GM12878 (cell line): ENCODE data around the gene SGSM2. TPM values are rescaled to one million over a fixed set of nuclear protein-coding genes. Genes with fewer than 3 reads are reported as not detected.

Experiments
- ATAC-seq: fragments of 200-7000 bp; cut with Tn5 transposase; 3 replicates; pipeline ENCODE4 v1.9.1; 2020; ENCODE audit warnings: mild to moderate bottlenecking, moderate library complexity
- BruUV-seq: library from RNA; stranded (reverse); fragments of 400-500 nt; replicated peaks from 2 replicates; lab custom pipeline; 2021; lab: Mats Ljungman, UMichigan
- CTCF ChIA-PET: fragments of 300-600 bp; sonication (Branson Sonifier 250); formaldehyde crosslinking; extraction: SDS; loops from one replicate; lab custom pipeline; 2021; ENCODE audit warnings: inconsistent platforms; lab: Yijun Ruan, JAX
- POLR2A ChIA-PET: fragments of 350-600 bp; formaldehyde crosslinking; extraction: SDS; loops from one replicate; lab custom pipeline; 2021; ENCODE audit warnings: inconsistent platforms; lab: Charles Lee
- RAD21 ChIA-PET: fragments of 300-600 bp; sonication (Branson Sonifier 250); formaldehyde crosslinking; loops from one replicate; lab custom pipeline; 2023; ENCODE audit warnings: antibody characterized with exemption; ENCODE audit not compliant: unreplicated experiment; lab: Charles Lee
- SMC1A ChIA-PET: fragments of 300-600 bp; sonication (Branson Sonifier 250); formaldehyde crosslinking; loops from one replicate; lab custom pipeline; 2023; ENCODE audit not compliant: unreplicated experiment, uncharacterized antibody; lab: Charles Lee
- DNase-seq: peaks from one replicate; pipeline ENCODE4 v3.0.0-alpha.2; 2011; ENCODE audit warnings: low read depth, low spot score
- FAIRE-seq: peaks from 3 replicates; lab custom pipeline; 2011; peaks lifted over from hg19 to GRCh38; lab: Jason Lieb, UNC
- H2AFZ ChIP-seq: 2 replicates; pipeline ENCODE4 v1.6.0; 2011; ENCODE audit warnings: low read depth, low read length, control low read depth; ENCODE audit not compliant: control insufficient read depth
- H3K27ac ChIP-seq: 2 replicates; pipeline ENCODE4 v1.5.1; 2011; ENCODE audit warnings: control low read depth; ENCODE audit not compliant: control insufficient read depth, insufficient read depth
- H3K27me3 ChIP-seq, 2 experiments: replicated peaks in 1 of 2; 2 replicates each; pipeline versions ENCODE4 v1.6.0 to v1.6.1; 2011; ENCODE audit warnings: low read length in 1 of 2; ENCODE audit not compliant: control insufficient read depth in 2 of 2, insufficient read depth in 2 of 2
- H3K36me3 ChIP-seq, 2 experiments: 2 replicates each; pipeline ENCODE4 v1.5.1; 2011; ENCODE audit warnings: low read length in 1 of 2; ENCODE audit not compliant: control insufficient read depth in 2 of 2, insufficient read depth in 2 of 2
- H3K4me1 ChIP-seq: 2 replicates; pipeline ENCODE4 v1.6.1; 2011; ENCODE audit warnings: mild to moderate bottlenecking, low read length, moderate library complexity, mixed read lengths; ENCODE audit not compliant: control insufficient read depth, insufficient read depth
- H3K4me2 ChIP-seq: 2 replicates; pipeline ENCODE4 v1.6.0; 2011; ENCODE audit warnings: control low read depth; ENCODE audit not compliant: control insufficient read depth, insufficient read depth
- H3K4me3 ChIP-seq: fragments of 200-600 bp; sonication (generic); 2 replicates; pipeline ENCODE4 v1.5.1; 2016
- H3K79me2 ChIP-seq: 2 replicates; pipeline ENCODE4 v1.6.0; 2011; ENCODE audit warnings: low read length; ENCODE audit not compliant: control insufficient read depth, insufficient read depth
- H3K9ac ChIP-seq: 2 replicates; pipeline ENCODE4 v1.8.0; 2011; ENCODE audit warnings: low read length, control low read depth, mixed read lengths; ENCODE audit not compliant: control insufficient read depth, insufficient read depth
- H3K9me3 ChIP-seq: replicated peaks from 3 replicates; pipeline ENCODE4 v1.5.1; 2011; ENCODE audit warnings: mild to moderate bottlenecking, low read length; ENCODE audit not compliant: control insufficient read depth, insufficient read depth
- H4K20me1 ChIP-seq: 2 replicates; pipeline ENCODE4 v1.6.0; 2011; ENCODE audit not compliant: control insufficient read depth, insufficient read depth
- BCL11A ChIP-seq: IDR thresholded peaks from 2 replicates; pipeline ENCODE4 v1.6.1; 2011; ENCODE audit warnings: low read depth, low read length
- BRCA1 ChIP-seq: IDR thresholded peaks from 2 replicates; pipeline ENCODE4 v1.6.1; 2011; ENCODE audit warnings: low read depth, low read length, improper control_type of control experiment
- CREB1 ChIP-seq: IDR thresholded peaks from 2 replicates; pipeline ENCODE4 v1.6.1; 2012; ENCODE audit warnings: low read depth, mild to moderate bottlenecking, inconsistent platforms
- EED ChIP-seq: sonication (generic); IDR thresholded peaks from 2 replicates; pipeline ENCODE4 v1.6.1; 2016; ENCODE audit warnings: antibody characterized with exemption, low read depth
- FOXK2 ChIP-seq: fragments of 450-650 bp; IDR thresholded peaks from 2 replicates; pipeline ENCODE4 v1.6.1; 2017; ENCODE audit warnings: mild to moderate bottlenecking, moderate library complexity
- HCFC1 ChIP-seq: fragments of 150-350 bp; IDR thresholded peaks from 2 replicates; pipeline ENCODE4 v1.6.1; 2014; ENCODE audit warnings: low read length
- HDAC2 ChIP-seq: fragments of 200-600 bp; sonication (generic); IDR thresholded peaks from 2 replicates; pipeline ENCODE4 v1.6.1; 2017
- MTA3 ChIP-seq: IDR thresholded peaks from 2 replicates; pipeline ENCODE4 v1.6.1; 2012; ENCODE audit warnings: low read length, inconsistent platforms, borderline replicate concordance
- MYC ChIP-seq: IDR thresholded peaks from 2 replicates; pipeline ENCODE4 v1.6.1; 2011; ENCODE audit warnings: mild to moderate bottlenecking, low read length, moderate library complexity, inconsistent platforms; ENCODE audit not compliant: insufficient read depth, insufficient replicate concordance, insufficient read length, severe bottlenecking
- POLR2AphosphoS2 ChIP-seq: IDR thresholded peaks from 2 replicates; pipeline ENCODE4 v1.6.1; 2011; ENCODE audit warnings: low read depth, mild to moderate bottlenecking, low read length, improper control_type of control experiment, moderate library complexity
- SMAD1 ChIP-seq: fragments of 450-650 bp; IDR thresholded peaks from 2 replicates; pipeline ENCODE4 v1.6.1; 2018; ENCODE audit warnings: mild to moderate bottlenecking, low read depth; ENCODE audit not compliant: partially characterized antibody
- SUZ12 ChIP-seq: fragments of 200-600 bp; sonication (generic); IDR thresholded peaks from one replicate; pipeline ENCODE4 v1.6.1; 2018; ENCODE audit warnings: antibody characterized with exemption, mild to moderate bottlenecking; ENCODE audit not compliant: unreplicated experiment
- YBX1 ChIP-seq: fragments of 450-650 bp; IDR thresholded peaks from 2 replicates; pipeline ENCODE4 v1.6.1; 2016; ENCODE audit warnings: antibody characterized with exemption
- ZNF207 ChIP-seq: fragments of 450-650 bp; IDR thresholded peaks from 2 replicates; pipeline ENCODE4 v1.6.1; 2014; ENCODE audit warnings: antibody characterized with exemption, mild to moderate bottlenecking, borderline replicate concordance
- WGBS: methylation state at CpG from one replicate; pipeline ENCODE4 v1.1.6; 2016; ENCODE audit warnings: low lambda C conversion rate; ENCODE audit not compliant: insufficient replicate concordance, insufficient coverage; ENCODE audit errors: missing lambda C conversion rate; 5-methylcytosine and 5-hydroxymethylcytosine counted together
- in situ Hi-C: fragments of 300-500 bp; cut with MboI; formaldehyde crosslinking; loops from 9 replicates; pipeline ENCODE4 v1.14.3; 2018; ENCODE audit warnings: mixed read lengths
- intact Hi-C: fragments of 100-400 bp; cut with micrococcal nuclease; formaldehyde crosslinking; loops from one replicate; pipeline ENCODE4 v1.14.2; 2022; ENCODE audit not compliant: unreplicated experiment
- polyA plus RNA-seq, 11 experiments: library from polyadenylated mRNA; depleted of rRNA in 4 of 11; unstranded in 6 of 11; stranded (reverse) in 5 of 11; fragments of >200 nt; fragmentation: Nextera tagmentation in 4 of 11; fragmentation: Illumina TruSeq in 1 of 11; extraction: Ambion mirVana in 4 of 11; extraction: Trizol in 1 of 11; gene quantifications; 1 replicate in 1 of 11; 2 replicates in 10 of 11; pipeline versions ENCODE4 v1.2.1 to v1.2.3, GENCODE V29; 2011 to 2016; ENCODE audit warnings: inconsistent platforms in 2 of 11, missing spikeins in 2 of 11, low read depth in 1 of 11
- total RNA-seq, 4 experiments: library from RNA; depleted of rRNA in 3 of 4; stranded (reverse); fragments of >200 nt in 3 of 4; fragmentation: Illumina TruSeq in 1 of 4; extraction: Trizol in 1 of 4; gene quantifications; 2 replicates each; pipeline versions ENCODE4 v1.2.1 to v1.2.3, GENCODE V29; 2013 to 2021
- TF ChIP-seq, protein P1 (sequence below): fragments of 450-650 bp; formaldehyde crosslinking; IDR thresholded peaks from 2 replicates; pipeline ENCODE4 v1.4.0; 2020; ENCODE audit warnings: mild to moderate bottlenecking, moderate library complexity

Gene SGSM2
- total and polyA plus RNA-seq, 10 of the 15 experiments (the other 5 are each of a cell fraction or from before 2014, with no cell fraction given): 0.50 to 50.9 (median 18.5) TPM

DNA sequence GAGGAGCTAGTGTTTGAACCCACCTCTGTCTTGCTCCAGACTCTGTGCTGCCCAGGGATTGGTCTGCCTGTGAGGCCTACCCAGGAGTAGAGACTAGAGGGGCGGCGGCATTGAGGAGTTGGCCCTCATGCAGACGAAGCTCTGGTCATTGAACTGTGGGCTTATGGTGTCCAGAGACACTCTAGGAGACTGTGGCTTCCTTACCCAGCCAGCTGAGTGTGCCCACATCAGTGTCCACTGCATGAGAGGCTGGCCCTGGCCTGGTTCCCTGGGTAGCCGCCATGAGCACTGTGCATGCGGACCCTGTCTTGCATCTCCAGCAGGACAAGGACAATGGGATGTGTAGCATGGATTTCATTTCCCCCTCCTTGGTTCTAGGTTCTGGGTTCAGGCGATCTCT lies 14.0 kb downstream of the SGSM2 start (continued):
- TF ChIP-seq, protein P1, sequence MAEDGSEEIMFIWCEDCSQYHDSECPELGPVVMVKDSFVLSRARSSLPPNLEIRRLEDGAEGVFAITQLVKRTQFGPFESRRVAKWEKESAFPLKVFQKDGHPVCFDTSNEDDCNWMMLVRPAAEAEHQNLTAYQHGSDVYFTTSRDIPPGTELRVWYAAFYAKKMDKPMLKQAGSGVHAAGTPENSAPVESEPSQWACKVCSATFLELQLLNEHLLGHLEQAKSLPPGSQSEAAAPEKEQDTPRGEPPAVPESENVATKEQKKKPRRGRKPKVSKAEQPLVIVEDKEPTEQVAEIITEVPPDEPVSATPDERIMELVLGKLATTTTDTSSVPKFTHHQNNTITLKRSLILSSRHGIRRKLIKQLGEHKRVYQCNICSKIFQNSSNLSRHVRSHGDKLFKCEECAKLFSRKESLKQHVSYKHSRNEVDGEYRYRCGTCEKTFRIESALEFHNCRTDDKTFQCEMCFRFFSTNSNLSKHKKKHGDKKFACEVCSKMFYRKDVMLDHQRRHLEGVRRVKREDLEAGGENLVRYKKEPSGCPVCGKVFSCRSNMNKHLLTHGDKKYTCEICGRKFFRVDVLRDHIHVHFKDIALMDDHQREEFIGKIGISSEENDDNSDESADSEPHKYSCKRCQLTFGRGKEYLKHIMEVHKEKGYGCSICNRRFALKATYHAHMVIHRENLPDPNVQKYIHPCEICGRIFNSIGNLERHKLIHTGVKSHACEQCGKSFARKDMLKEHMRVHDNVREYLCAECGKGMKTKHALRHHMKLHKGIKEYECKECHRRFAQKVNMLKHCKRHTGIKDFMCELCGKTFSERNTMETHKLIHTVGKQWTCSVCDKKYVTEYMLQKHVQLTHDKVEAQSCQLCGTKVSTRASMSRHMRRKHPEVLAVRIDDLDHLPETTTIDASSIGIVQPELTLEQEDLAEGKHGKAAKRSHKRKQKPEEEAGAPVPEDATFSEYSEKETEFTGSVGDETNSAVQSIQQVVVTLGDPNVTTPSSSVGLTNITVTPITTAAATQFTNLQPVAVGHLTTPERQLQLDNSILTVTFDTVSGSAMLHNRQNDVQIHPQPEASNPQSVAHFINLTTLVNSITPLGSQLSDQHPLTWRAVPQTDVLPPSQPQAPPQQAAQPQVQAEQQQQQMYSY (CRISPR knock-in tag): no peak

DNA sequence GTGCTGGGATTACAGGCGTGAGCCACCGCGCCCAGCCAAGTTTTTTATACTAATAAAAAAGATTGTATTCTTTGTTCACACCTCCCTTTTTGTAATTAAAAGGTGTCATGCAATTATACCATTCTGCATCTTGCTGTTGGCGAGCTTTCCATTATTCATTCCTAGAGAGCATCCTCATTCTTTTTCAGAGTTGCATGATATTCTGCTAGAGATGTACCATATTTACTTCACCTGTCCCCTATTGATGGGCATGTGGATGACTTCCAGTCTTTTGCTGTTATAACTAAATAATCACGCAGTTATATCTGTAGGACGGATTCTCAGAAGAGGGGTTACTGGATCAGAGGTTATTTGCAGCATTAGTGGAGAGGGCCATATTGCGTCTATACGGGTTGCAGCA lies 17.0 kb downstream of the SGSM2 start:
- intact Hi-C loops: no loop called here
- RAD21 ChIA-PET: interaction anchor here (0.6 to 1.9 kb wide), 2 partner anchors 19 to 28 kb away, joined by 3 to 7 read pairs; no protein-coding TSS in a partner anchor
- TF ChIP-seq EED: no peak
- no peak for TF ChIP-seq FOXK2
- TF ChIP-seq POLR2AphosphoS2: no peak
- no peak for TF ChIP-seq ZNF207
- TF ChIP-seq HCFC1: no peak
- no peak for TF ChIP-seq HDAC2
- TF ChIP-seq MTA3: no peak
- no peak for TF ChIP-seq BRCA1
- no peak for TF ChIP-seq MYC
- TF ChIP-seq CREB1: no peak
- no peak for TF ChIP-seq BCL11A
- no peak for TF ChIP-seq YBX1
- TF ChIP-seq SMAD1: no peak
- TF ChIP-seq SUZ12: no peak
- SMC1A ChIA-PET: interaction anchor here (0.6 to 2.3 kb wide), 5 partner anchors 28 to 568 kb away, joined by 3 to 6 read pairs (median 3); no protein-coding TSS in a partner anchor
- CTCF ChIA-PET: interaction anchor here (0.8 to 2.4 kb wide), 7 partner anchors 13 to 299 kb away, joined by 3 to 13 read pairs (median 5); partner anchors contain the start of gene HIC1
- ATAC-seq (no peak), FAIRE-seq (no peak), DNase-seq (no peak)
- H3K4me3 ChIP-seq: no peak overlapping the region
- peaks cover 13% of the 10 kb centered on the region for H3K4me1 ChIP-seq
- in situ Hi-C loops: loop anchor here (5.0 kb wide), 1 partner anchor 302 kb away; no protein-coding TSS in a partner anchor
- H3K36me3 ChIP-seq: no peaks in the 10 kb centered on the region; a peak in 1 of 4 replicates
- no peaks in the 10 kb centered on the region for H4K20me1 ChIP-seq
- H3K27me3 ChIP-seq: no peaks in the 10 kb centered on the region
- H3K27ac ChIP-seq: peak overlapping the region; percentile 53; the same call in 1 of the 2 replicates
- H3K79me2 ChIP-seq: no peaks in the 10 kb centered on the region
- WGBS: 81% methylated on average over 8 of the region's 8 CpGs
- H2AFZ ChIP-seq: no peak overlapping the region
- POLR2A ChIA-PET: interaction anchor here (1.1 kb wide), 1 partner anchor 15 kb away, joined by 3 read pairs; no protein-coding TSS in a partner anchor
- no peak overlapping the region for H3K9ac ChIP-seq
- no TSS peak for BruUV-seq
- no peak overlapping the region for H3K4me2 ChIP-seq
- no peaks in the 10 kb centered on the region for H3K9me3 ChIP-seq
